Spinal cord (tissue), 10 donors: ENCODE measurements around the gene GALK2. TPM values are rescaled to one million over a fixed set of nuclear protein-coding genes. Genes with fewer than 3 reads are reported as not detected.

Experiments
- DNase-seq, 6 donors: peaks; one replicate each; pipeline versions ENCODE4 v3.0.0 to v3.0.0-alpha.2; 2013 to 2015; ENCODE audit warnings: low spot score in 6 of 6, low read depth in 4 of 6
- H3K27ac ChIP-seq: one replicate; pipeline ENCODE4 v1.5.1; 2013; ENCODE audit warnings: low read depth, low read length, control low read depth
- H3K27me3 ChIP-seq: one replicate; pipeline ENCODE4 v1.6.1; 2013; ENCODE audit warnings: low read length; ENCODE audit not compliant: control insufficient read depth, insufficient read depth
- H3K36me3 ChIP-seq: one replicate; pipeline ENCODE4 v1.6.1; 2013; ENCODE audit warnings: low read length; ENCODE audit not compliant: control insufficient read depth, insufficient read depth
- H3K4me1 ChIP-seq: one replicate; pipeline ENCODE4 v1.6.1; 2013; ENCODE audit warnings: low read length; ENCODE audit not compliant: control insufficient read depth, insufficient read depth
- H3K4me3 ChIP-seq: one replicate; pipeline ENCODE4 v1.5.1; 2013; ENCODE audit warnings: low read depth, low read length, control low read depth
- H3K9me3 ChIP-seq: one replicate; pipeline ENCODE4 v1.6.1; 2013; ENCODE audit warnings: low read length; ENCODE audit not compliant: control insufficient read depth, insufficient read depth
- WGBS: methylation state at CpG from one replicate; pipeline ENCODE4 v1.1.5; 2013; ENCODE audit warnings: missing lambda C conversion rate; ENCODE audit not compliant: insufficient coverage; 5-methylcytosine and 5-hydroxymethylcytosine counted together
- long read RNA-seq, 4 donors: transcript quantifications; one replicate each; lab custom pipeline, GENCODE V29; 2026
- polyA plus RNA-seq, 2 donors: library from polyadenylated mRNA; unstranded; fragments of 120-200 nt; gene quantifications; one replicate each; pipeline ENCODE4 v1.2.1, GENCODE V29; 2013; ENCODE audit not compliant: insufficient read length in 2 of 2
- total RNA-seq, 2 donors: library from RNA; depleted of rRNA in 1 of 2; stranded (reverse); fragments of 120-200 nt in 1 of 2; fragments of >200 nt in 1 of 2; gene quantifications; one replicate each; pipeline versions ENCODE4 v1.2.3 to v1.2.4, GENCODE V29; 2013 to 2014
- donor health status: healthy.

GALK2 gene
- 10 to 100 TPM; 44.5 to 48.4 TPM for total RNA-seq
- polyA plus RNA-seq: 10 to 100 TPM; 19.5 to 21.0 TPM
- long read RNA-seq, donor 1, partial matches to known transcripts: 5 of 6 reads
- long read RNA-seq, donor 1, other reads (novel, unspliced or antisense): 0 of 6 reads
- long read RNA-seq, donor 2: 0 reads
- long read RNA-seq, donor 3, partial matches to known transcripts: 0 of 1 reads
- long read RNA-seq, donor 3, other reads (novel, unspliced or antisense): 0 of 1 reads
- long read RNA-seq, donor 4, full-length matches to known transcripts: 2 of 2 reads
- long read RNA-seq, donor 4, partial matches to known transcripts: 0 of 2 reads
- long read RNA-seq, donor 4, other reads (novel, unspliced or antisense): 0 of 2 reads

DNA sequence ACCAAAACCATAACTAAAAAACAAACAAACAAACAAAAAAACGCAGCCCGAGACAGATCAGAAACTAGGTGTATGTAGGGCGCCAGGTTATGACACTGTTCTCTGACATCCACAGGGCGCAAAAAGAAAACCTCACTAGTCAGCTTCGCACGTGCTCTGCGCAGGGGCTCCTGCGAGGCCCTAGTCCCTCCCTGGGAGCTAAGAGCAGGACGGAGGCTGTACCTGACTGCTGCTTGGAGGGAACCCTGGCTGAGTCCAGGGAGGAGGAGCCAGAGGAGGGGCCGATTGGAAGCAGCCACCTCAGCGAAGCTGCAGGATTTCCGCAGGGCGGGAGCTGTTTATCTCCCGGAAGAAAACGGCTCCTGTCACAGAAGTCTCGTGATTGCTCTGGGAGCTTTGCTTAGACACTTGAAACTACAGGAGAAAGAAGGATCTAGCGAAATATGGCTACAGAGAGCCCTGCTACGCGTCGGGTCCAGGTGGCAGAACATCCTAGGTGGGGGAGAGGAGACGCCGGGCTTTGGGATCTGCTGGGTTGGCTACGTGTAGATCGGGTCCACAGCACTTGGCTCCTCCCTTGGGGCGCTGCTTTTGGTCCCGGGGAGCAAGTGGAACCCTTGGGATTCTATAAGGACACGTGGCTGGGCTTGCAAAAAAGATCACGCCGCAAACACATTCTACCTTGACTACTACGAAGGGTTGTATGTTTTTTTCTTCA lies at the start of gene GALK2:
Gene GALK2, plus strand, starts transcription at position 368 of the 718 bp plus-strand sequence. Its CDS starts 76 bp downstream, at position 444.
- Histone ChIP-seq H3K36me3 (no peaks in the 10 kb centered on the region), H3K27me3 (no peaks in the 10 kb centered on the region), H3K4me1 (peaks cover 9% of the 10 kb centered on the region), H3K27ac (peak within 1 kb of the TSS; percentile 92), H3K9me3 (no peaks in the 10 kb centered on the region), H3K4me3 (peak within 1 kb of the TSS; percentile 90)
- 4% methylated on average over 24 of the region's 30 CpGs for WGBS
- DNase-seq: peak in 4 of 6 donors; percentile 46 to 93 (median 73)

DNA sequence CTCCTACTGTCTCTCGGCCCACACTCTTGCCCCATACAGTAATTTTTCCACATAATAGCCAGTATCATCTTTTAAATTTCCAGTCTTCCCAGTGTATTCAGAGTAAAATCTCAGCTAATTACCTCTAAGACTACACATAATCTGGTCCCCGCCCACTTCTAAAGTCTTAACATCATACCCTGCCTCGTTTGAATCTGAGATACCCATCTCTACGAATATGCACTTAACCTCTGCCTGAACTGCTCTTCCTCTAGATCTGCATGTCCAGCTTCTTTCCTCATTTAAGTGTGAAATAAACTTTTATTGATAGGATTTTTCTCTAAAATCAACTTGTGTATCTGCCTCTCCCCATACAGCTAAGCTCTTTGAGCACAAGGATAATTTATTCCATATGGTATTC lies 49.2 kb upstream of the GALK2 start:
- no peak overlapping the region for H3K27ac ChIP-seq
- 100% methylated on average over 2 of the region's 4 CpGs for WGBS
- no peaks in the 10 kb centered on the region for H3K27me3 ChIP-seq
- no peaks in the 10 kb centered on the region for H3K4me1 ChIP-seq
- no peaks in the 10 kb centered on the region for H3K36me3 ChIP-seq
- no peak overlapping the region for H3K4me3 ChIP-seq
- DNase-seq: no peak
- no peaks in the 10 kb centered on the region for H3K9me3 ChIP-seq

DNA sequence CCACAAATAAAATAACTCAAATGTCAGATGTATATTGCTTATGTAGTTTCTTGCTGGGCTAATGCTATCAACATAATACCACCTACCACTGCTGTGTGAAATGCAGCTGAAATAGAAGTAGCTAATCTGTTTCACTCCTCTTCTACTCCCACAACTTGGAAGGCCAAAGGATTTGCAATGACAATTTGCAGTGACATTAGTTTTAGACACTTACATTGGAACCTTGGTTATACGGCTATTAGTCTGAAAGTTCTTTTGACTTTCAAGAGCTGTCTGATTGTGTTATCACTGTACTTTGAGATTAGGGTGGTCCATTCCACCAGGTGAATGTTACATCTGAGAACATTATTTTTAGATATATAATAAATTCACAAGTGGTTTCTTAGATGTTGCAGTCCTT lies 48.1 kb upstream of the GALK2 start:
- H3K27ac ChIP-seq: no peak overlapping the region
- H3K36me3 ChIP-seq: no peaks in the 10 kb centered on the region
- no peak overlapping the region for H3K4me3 ChIP-seq
- peak in 1 of 6 donors; percentile 3 for DNase-seq
- WGBS: no CpG with 5 or more reads among the region's 1 CpG
- no peaks in the 10 kb centered on the region for H3K27me3 ChIP-seq
- no peaks in the 10 kb centered on the region for H3K9me3 ChIP-seq
- no peaks in the 10 kb centered on the region for H3K4me1 ChIP-seq

DNA sequence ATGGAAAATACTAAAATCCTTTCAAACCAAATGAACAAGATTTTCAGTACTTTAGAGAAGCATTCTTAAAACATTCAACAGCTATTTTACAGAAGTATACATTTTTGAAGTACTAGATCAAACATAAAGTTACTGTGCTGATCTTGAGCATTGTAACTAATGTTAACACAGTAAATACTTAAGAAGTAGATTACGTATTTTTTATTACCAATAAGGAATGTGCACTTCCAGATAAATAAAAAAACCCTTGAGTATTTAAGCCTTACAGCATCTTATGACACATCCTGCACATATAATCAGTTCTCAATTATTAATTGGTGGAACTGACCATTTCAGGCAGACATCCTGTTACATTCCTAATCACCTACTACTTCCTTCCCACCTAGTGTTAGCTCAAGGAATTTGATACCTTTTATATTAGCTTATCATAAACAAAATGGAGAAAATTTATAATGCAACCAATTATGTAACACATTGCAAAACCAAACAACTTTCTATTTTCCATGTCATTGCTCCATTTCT lies 47.4 kb upstream of the GALK2 start:
- WGBS: no CpG with 5 or more reads among the region's 1 CpG
- H3K27ac ChIP-seq: no peak overlapping the region
- no peaks in the 10 kb centered on the region for H3K9me3 ChIP-seq
- H3K4me1 ChIP-seq: no peaks in the 10 kb centered on the region
- no peak overlapping the region for H3K4me3 ChIP-seq
- DNase-seq: no peak
- peaks cover under 1% of the 10 kb centered on the region for H3K36me3 ChIP-seq
- H3K27me3 ChIP-seq: no peaks in the 10 kb centered on the region

DNA sequence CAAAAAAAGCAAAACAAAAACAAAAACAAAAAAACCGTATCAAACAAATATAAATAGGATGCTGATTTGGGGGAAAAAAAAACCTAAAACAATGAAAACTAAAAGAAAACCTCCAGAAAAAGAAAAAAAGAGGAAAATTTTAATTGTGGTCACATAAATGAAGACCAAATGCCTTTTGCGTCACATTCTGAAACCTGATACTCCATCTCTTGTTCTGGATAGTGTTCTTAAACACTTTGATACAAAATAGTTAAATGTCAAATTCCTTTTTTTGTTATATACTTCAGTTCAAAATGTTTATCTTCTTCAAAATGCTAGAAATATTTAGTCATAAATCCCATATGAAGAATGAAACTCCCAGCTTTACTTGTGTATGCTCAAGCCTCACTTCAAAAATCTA lies 45.7 kb upstream of the GALK2 start:
- WGBS: no CpG with 5 or more reads among the region's 2 CpGs
- Histone ChIP-seq H3K9me3 (no peaks in the 10 kb centered on the region), H3K36me3 (peaks cover 3% of the 10 kb centered on the region), H3K27ac (no peak overlapping the region), H3K4me3 (no peak overlapping the region), H3K4me1 (no peaks in the 10 kb centered on the region), H3K27me3 (no peaks in the 10 kb centered on the region)
- no peak for DNase-seq

DNA sequence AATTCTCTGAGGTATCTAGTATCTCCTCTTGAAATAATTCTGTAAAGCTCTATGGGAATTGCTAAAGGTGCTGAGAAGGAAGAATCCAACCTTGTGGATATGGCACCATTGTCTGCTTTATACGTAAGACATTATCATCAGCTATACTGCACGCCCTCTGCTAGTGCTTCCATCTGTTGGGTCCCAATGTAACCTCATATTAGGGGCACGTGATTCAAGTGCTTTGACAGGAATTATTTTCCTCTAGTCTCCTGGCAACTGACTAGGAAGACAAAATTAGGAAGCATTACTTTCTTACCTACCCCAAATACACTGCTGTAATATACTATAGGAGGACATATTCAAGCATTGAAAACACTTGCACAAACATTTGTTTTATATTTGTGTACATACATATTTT lies 38.6 kb upstream of the GALK2 start:
- no peak overlapping the region for H3K27ac ChIP-seq
- no peak for DNase-seq
- H3K4me3 ChIP-seq: no peak overlapping the region
- no CpG with 5 or more reads among the region's 3 CpGs for WGBS
- H3K9me3 ChIP-seq: no peaks in the 10 kb centered on the region
- peaks cover 9% of the 10 kb centered on the region for H3K36me3 ChIP-seq
- no peaks in the 10 kb centered on the region for H3K4me1 ChIP-seq
- no peaks in the 10 kb centered on the region for H3K27me3 ChIP-seq

DNA sequence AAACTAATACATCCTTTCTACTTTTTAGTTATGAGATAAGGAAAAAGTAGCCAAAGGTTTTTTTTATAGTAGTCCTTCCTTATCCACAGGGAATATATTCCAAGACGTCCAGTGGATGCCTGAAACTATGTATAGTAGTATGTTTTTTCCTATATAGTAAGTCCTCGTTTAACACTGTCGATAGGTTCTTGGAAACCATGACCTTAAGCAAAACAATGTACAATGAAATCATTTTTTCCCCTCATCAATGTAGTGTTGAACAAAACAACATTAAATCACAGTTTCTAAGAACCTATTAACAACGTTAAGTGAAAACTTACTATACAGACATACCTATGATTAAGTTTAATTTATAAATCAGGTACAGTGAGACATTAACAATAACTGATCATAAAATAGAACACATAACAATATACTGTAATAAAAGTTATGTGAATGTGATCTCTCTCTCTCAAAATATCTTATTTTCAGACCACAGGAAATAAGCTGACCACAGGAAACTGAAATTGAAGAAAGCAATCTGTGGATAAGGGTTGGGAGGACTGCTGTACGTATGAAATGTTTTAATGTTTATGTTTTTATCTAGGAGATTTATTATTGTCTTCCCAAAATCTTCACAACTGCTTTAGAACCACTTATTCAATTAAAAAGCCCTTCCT lies 35.2 kb upstream of the GALK2 start:
- Histone ChIP-seq H3K27ac (no peak overlapping the region), H3K9me3 (no peaks in the 10 kb centered on the region), H3K4me3 (no peak overlapping the region), H3K4me1 (no peaks in the 10 kb centered on the region), H3K27me3 (no peaks in the 10 kb centered on the region), H3K36me3 (peaks cover 11% of the 10 kb centered on the region)
- no CpG with 5 or more reads among the region's 5 CpGs for WGBS
- no peak for DNase-seq

DNA sequence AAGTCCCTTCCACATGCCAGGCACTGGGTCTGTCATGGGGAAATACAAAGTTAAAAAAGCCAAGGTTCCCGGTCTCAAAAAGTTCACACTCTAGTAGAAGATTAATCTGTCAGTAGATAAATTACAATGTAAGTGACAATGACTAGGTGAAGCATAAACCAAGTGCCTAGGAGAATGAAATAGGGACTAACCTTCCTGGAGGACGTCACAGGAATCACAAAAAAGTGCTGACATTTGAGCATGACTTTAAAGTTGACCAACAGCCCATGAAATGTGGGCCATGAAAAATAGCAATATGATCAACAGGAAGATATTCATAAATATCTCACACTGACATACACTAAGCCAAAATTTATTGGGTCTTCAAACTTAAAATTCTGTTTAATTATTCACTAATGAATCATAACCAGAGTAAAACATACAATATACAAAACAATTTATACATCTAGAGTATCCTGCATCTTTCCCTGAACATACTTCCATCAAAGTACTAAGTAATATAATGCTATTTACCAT lies 34.6 kb upstream of the GALK2 start:
- Histone ChIP-seq H3K4me1 (no peaks in the 10 kb centered on the region), H3K4me3 (no peak overlapping the region), H3K27me3 (no peaks in the 10 kb centered on the region), H3K36me3 (peaks cover 15% of the 10 kb centered on the region), H3K9me3 (no peaks in the 10 kb centered on the region), H3K27ac (no peak overlapping the region)
- WGBS: no CpG with 5 or more reads among the region's 2 CpGs
- no peak for DNase-seq

DNA sequence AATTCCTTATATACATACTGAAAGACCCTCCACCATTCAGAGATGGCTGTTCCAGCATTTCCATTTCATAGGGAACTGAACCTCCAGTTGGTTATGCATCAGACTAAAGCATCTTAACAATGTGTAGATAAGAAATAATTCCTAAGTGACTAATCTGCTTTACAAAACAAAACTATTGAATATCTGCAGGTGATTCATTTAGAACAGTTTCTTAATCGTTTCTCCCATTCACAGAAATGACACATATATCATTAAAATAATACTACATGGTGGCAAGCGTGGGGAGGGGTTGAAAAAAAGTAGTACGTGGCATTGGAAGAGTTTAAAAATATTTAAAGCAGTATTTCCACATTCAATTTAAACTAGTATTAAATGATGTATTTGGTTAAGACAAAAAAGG lies 34.1 kb upstream of the GALK2 start:
- no peak for DNase-seq
- Histone ChIP-seq H3K27me3 (no peaks in the 10 kb centered on the region), H3K4me3 (no peak overlapping the region), H3K36me3 (peaks cover 15% of the 10 kb centered on the region), H3K9me3 (no peaks in the 10 kb centered on the region), H3K4me1 (no peaks in the 10 kb centered on the region), H3K27ac (no peak overlapping the region)
- WGBS: no CpG with 5 or more reads among the region's 3 CpGs
